Right ventricle myocardium superior (tissue), 1 donor: Measurements from ENCODE around the gene BABAM2. TPM values are rescaled to one million over a fixed set of nuclear protein-coding genes. Genes with fewer than 3 reads are reported as not detected.

ENCODE experiments used
- ATAC-seq: fragments of 200-7000 bp; cut with Tn5 transposase; one replicate; pipeline ENCODE4 v1.9.1; 2020; ENCODE audit warnings: mild to moderate bottlenecking; ENCODE audit not compliant: poor library complexity
- DNase-seq: peaks from one replicate; pipeline ENCODE4 v3.0.0-alpha.2; 2020
- intact Hi-C: fragments of 100-400 bp; cut with DNase I; formaldehyde crosslinking; loops from one replicate; pipeline ENCODE4 v1.11.2; 2022
- total RNA-seq: library from RNA; stranded (reverse); fragmentation: NEBNext Ultra II Directional; extraction: Animal tissue kit (Norgen Biotek cat#: 25700); gene quantifications from one replicate; pipeline ENCODE4 v1.2.1, GENCODE V29; 2021
- donor health status: DM: no; HTN: yes; CAD: no; lungs with severe emphysema.

Gene BABAM2
- total RNA-seq, 1 donor from 2014 or later: 51.3 TPM

DNA sequence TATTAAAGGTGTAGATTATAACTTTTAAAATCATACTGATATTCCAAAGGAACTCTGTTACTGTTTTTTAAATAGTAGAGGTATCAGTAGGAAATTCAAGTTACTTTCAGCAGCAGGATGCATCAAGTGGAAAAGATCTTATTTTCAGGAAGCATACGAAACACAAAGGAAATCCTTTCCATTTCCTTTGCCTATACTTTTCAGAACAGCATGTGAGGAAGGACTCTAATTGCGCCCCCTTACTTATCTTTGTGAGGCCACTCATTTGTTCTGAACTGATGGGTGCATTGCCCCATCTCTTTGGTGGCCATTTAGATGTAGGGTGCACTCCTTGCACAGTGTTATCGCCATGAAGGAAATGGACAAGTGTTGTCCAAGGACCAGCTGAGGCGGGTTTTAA is 145.3 kb downstream of the BABAM2 start:
- DNase-seq: no peak
- ATAC-seq: no peak
- intact Hi-C loops: no loop called here

DNA sequence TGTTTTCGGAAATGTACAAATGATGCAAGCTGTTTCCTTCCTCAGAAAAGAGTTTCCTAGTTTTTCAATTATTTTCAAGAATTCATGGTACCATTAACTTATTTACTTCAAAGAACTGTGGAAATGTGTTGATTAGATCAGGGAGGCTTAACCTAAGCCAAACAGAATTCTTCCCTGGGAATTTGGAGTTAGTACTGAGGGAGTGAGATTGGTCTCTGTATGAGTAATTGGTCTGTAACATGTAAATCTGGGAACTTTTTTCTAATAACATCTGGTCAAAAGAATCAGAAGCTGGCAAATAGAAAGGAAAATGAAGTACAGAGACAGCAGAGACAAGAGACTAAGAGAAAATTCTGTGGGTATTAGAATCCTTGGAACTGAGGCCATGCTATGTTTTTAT is 145.8 kb downstream of the BABAM2 start:
- intact Hi-C loops: no loop called here
- DNase-seq (no peak), ATAC-seq (no peak)

DNA sequence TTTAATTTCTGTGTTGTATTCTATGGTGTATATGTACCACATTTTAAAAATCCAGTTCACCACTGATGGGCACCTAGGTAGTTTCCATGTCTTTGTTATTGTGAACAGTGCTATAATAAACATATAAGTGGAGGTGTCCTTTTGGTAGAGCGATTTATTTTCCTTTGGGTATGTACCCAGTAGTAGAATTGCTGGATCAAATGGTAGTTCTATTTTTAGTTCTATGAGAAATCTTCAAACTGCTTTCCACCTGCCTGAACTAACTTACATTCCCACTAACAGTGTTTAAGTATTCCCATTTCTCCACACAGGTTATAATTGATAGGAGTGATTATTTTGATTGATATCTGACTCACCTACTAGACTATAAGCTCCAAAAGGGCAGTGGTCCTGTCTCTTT is 148.2 kb downstream of the BABAM2 start:
- intact Hi-C loops: no loop called here
- ATAC-seq (peak; percentile 29), DNase-seq (no peak)

DNA sequence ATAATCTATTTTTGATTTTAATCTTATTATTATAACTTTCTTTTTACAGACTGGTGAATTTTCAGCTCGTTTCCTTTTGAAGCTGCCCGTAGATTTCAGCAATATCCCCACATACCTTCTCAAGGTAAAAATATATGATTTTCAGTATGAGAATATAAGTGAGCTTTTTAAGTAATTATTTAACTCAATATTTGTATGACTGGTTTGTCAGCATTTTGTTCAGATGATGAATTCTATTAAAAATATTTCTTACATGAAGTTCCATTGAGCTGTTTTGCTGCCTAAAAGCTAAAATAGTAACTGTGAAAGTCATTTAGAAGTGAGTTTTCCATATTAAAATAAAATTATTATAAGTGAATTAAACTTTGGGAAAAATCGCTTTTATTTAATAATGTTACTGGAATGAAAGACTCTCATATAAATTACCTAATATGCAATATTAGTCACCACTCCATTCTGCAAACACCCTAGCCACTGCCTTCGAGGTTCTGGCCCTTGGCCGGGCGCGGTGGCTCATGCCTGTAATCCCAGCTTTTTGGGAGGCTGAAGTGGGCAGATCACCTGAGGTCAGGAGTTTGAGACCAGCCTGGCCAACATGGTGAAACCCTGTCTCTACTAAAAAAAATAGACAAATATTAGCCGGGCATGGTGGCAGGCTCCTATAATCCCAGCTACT is 155.3 kb downstream of the BABAM2 start:
- ATAC-seq (no peak), DNase-seq (no peak)
- intact Hi-C loops: no loop called here

DNA sequence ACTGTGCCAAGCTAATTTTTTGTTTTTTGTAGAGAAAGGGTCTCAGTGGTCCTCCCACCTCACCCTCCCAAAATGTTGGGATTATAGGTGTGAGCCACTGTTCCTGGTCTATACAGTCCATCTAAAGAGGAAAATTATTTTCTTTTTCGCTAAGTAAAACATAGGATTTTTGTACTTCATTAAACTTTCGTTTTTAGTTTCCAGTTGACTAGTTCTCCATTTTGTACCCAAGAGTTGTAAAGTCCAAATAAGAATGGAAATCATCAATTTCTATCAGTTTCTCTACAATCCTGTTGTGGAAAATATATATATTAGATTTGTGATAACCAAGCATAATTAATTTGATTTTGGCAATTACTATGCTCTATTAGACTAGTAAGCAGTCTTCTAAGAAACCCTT is 156.4 kb downstream of the BABAM2 start:
- no peak for DNase-seq
- intact Hi-C loops: no loop called here
- ATAC-seq: no peak

DNA sequence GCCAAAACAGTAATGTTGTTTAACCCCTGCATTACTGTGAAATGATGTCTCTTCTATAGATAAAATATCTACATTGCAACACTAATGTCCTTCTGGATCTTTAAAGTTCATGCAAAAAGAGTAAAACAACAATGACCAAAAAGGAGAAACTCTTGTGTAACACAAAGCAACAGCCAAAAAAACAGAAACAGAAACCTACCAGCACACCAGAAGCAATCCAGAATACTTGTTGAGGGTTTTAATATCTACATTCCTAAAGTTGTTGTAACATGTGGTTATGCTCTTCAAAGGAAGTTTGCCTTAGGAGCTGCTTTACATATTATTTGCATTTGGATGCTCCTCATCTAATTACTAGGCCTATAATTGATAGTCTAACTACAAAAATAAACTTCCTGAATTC is 157.2 kb downstream of the BABAM2 start:
- DNase-seq (no peak), ATAC-seq (no peak)
- intact Hi-C loops: no loop called here

DNA sequence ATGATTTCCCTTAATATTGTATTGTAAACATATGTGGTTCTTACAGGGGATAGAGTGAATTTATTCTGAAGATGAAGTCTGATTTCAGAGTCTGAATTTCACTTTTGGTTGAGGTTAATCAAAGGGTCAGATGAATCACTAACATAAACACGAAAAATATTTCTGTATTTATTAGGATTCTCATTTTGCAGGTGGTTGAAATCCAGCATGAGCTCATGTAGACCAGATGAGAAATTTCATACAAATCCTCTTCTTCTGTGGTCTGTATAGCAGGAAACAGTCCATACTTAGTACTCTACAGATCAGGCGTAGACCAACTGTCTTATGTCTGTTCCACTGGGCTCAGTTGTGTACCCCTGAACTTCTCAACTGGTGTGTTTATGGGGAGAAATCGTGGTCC is 157.8 kb downstream of the BABAM2 start:
- intact Hi-C loops: no loop called here
- DNase-seq (no peak), ATAC-seq (no peak)

DNA sequence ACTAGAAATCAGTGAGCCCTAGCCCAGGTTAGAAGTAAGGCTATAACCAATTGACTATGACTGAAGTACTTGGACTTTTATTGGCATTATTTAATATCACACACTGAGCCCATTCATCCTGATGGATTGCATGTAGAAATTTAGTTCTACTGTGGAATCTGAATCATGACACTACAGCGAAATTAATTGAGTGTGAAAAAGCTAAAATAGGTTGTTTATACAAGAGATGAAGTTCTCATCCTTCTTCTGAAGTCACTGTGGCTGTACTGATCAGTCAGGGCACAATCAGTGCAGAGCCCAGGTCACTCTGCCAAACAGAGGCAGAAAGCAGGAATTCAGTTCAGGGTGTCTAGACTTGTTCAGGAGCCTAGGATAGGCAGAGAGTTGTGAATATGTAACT is 158.9 kb downstream of the BABAM2 start:
- intact Hi-C loops: no loop called here
- ATAC-seq: no peak
- no peak for DNase-seq

DNA sequence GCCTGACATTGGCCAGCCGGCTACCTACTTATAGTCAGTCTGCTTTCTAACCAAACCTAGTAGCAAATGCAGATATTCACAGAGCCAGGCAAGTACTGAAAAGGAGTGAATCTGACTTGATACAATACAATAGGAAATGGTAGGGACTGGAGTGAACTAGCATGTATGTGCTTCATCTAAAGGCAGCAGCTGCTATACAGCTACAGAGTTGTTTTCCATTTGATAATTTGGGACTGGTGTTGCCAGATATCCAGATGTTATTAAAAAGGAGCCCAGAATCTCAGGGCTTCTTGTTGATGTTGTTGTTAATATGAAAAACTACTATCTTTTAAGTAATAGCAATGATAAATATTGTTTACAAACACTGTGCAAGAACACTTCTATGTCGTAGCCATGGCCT is 159.4 kb downstream of the BABAM2 start:
- DNase-seq (no peak), ATAC-seq (no peak)
- intact Hi-C loops: no loop called here

DNA sequence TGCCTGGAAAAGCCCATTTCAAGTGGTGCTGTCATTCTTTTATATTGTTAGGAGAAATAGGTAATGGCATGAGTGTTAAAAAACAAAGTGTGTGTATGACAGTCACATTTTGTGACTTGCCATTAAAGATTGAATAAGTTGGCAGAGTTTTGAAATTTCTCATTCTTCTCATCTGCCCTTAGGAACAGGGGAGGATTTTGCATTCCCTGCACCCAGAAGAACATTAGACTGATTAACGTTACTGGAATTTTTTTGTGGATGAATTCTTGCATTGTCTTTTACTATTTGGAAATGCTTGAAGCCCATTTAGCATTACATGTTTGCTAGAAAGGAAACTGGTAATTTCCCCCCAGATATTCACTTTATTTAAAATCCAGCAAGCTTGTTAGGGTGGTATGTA is 162.2 kb downstream of the BABAM2 start:
- intact Hi-C loops: no loop called here
- no peak for ATAC-seq
- no peak for DNase-seq

DNA sequence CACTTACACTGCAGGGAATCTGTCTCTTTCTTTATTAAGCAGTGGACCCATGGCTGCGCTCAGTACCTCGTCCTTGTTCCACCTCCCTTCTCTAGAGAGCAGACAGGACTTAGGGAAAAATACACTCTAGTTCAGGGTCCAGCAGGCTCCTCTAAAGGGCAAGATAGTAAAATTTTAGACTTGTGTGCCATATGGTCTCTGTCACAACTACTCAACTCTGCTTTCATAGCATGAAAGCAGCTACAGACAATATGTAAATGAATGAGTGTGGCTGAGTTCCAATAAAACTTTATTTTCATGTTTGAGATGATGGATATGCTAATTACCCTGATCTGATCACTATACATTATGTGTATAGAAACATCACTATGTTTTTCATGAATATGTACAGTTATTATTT is 163.1 kb downstream of the BABAM2 start:
- ATAC-seq (no peak), DNase-seq (no peak)
- intact Hi-C loops: no loop called here

DNA sequence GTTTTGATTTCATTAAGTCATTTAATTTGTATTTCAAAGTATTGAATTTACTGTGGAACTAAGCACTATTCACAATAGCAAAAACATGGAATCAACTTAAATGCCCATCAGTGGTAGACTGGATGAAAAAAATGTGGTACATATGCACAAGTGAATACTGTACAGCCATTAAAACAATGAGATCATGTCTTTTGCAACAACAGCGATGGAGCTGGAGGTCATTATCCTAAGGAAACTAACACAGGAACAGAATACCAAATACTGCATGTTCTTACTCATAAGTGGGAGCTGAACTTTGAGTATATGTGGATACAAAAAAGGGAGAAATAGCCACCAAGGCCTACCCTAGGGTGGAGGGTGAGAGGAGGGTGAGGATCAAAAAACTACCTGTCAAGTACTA is 164.4 kb downstream of the BABAM2 start:
- intact Hi-C loops: no loop called here
- ATAC-seq (no peak), DNase-seq (no peak)

DNA sequence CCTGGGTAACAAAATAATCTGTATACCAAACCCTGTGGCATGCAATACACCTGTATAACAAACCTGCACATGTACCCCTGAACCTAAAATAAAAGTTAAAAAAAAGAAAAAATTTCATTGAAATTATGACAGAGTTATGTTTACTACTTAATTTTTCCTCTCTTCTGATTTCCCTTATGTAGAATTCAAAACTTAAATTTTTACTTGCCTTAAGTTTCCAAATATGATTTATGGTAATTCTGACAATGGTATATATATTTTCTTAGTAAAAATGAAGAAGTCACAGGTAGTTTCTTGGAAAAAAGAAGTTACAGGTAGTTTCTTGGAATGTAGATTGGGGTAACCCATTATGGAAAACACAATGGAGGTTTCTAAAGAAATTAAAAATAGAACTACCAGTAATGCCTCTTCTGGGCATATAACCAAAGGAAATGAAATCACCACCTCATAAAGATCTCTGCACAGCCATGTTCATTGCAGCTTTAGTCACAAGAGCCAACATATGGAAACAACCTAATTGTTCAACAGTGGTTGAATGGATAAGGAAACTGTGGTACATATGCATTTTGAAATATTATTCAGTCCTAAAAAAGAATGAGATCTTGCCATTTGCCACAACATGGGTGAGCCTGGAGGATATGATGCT is 164.9 kb downstream of the BABAM2 start:
- intact Hi-C loops: no loop called here
- ATAC-seq (no peak), DNase-seq (no peak)

DNA sequence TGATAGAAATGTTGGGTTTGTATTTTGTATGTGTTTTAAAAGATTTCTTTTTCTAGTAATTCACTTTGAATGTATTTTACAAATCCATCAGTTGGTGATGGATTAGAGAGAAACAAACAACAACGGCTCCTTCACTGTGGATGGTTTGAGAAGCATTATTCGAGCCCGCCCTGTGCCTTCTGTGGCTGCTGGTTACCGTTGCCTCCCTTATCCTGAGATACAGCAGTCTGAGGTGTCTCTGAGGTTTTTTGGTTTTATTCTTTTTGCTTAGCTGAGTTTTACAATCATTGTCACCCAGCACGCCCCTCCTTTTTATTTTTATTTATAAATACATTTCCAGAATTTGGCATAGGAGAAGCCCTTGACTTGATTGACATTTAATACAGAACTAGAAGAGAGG is 168.3 kb downstream of the BABAM2 start:
- ATAC-seq: no peak
- intact Hi-C loops: no loop called here
- no peak for DNase-seq

DNA sequence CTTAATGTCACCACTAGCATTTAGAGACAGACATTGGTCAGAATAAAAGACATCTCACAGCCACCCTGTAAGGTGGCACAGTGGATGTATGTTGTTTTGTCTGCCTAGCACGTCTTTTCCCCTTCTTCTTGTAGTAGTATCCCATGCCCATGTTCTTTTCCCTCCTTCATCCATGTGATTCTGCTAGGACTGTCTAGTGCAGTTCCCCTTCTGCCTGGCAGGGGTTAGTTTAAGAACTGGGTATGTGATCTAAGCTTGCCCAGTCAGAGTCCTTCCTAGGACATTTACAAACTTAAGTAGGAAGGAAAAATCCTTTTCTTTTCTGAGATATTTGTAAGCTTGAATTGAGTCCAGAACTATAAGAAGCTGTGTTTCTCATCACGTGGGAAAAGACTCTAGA is 172.3 kb downstream of the BABAM2 start:
- intact Hi-C loops: no loop called here
- no peak for ATAC-seq
- no peak for DNase-seq

DNA sequence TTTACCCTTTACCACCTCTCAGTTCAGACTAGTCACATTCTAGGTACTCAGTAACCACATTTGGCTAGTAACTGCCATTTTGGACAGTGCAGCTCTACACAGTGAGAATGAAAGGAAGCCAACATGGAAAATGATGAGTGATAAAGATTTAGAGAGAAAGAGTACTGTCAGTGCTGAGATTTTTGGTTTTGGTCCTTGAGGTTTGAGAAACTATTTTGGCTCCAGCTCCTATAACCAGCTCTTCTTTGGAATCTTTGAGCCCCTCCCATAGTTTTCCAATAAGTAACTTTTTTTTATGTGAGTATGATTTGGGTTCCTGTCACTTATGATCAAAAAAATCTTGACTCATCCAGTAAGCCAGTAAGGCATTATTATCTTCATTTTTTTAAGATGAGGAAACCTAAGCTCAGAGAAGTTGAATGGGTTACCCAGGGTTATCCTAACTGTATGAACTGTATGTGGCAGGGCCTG is 173.0 kb downstream of the BABAM2 start:
- ATAC-seq: no peak

DNA sequence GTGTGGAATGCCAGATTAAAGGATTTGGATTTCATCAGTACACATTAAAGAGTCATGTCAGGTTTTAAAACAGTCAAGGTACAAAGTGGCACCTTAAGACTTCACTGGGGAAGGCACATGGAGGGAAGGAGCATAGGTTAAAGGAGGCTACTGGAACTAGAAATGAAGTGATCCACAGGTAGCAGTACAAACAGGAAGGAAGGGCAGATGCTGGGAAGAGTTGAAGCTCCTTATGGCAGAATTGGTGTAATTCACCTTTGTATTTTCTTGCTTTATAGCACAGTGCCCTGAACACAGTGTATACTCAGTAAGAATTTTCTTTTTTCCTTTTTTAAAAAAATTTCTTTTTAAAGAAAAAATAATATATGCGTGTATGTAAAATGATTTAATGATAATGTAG is 177.1 kb downstream of the BABAM2 start:
- intact Hi-C loops: no loop called here
- no peak for DNase-seq
- no peak for ATAC-seq

More for the DNA sequence above, 173.0 kb downstream of the BABAM2 start:
- intact Hi-C loops: no loop called here
- no peak for DNase-seq

DNA sequence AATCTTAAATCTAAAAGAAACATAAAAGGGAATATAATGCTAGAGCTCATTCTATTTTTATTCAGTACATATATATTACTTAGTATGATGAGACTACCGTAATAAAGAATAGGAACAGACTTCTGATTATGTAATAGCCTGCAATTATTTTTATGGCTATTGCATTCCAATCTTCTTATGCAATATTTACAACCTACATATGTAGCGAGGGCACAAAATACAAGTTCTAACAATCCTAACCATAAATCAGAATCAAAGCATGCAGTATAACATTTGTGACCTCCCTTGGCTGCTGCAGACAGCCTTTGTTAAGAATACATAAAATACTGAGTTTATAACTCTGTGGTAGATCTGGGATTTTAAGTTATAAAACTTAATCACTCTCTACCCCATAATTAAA is 177.6 kb downstream of the BABAM2 start:
- DNase-seq (no peak), ATAC-seq (no peak)
- intact Hi-C loops: no loop called here

DNA sequence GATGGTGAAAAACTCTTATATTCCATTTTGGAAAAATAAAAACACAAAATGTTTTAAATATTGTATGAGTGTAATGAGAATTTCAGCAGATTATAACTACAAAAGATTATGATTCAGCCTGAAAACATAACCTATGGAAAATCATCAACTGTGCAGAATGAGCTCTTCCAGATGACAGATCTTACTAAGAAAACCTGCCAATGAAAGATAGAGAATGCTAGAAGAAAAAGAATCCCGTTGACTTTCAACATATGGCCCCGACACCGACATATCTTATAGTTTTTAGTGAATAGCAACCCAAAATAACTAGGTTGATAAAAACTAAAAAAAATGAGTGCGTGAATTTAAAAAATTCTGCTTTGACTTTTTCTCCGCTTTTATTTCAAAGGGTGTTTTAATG is 178.0 kb downstream of the BABAM2 start:
- DNase-seq (no peak), ATAC-seq (no peak)
- intact Hi-C loops: no loop called here

DNA sequence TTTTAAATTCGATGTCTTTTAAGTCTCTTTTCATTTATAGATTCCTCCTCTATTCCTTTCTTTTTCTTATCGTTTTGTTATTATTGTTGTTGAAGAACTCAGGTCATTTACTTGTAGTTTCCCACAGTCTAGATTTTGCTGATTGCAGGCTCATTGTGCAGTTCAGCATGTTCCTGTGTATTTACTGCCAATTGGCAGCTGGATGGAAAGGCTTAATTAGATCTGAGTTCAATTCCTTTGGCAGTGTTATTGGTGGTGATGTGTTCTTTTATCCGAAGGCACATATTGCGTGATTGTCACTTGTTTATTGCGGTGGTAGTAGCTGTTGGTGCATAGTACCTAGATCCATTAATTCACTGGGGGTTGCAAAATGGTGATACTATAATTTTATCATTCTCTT is 180.7 kb downstream of the BABAM2 start:
- no peak for DNase-seq
- intact Hi-C loops: no loop called here
- ATAC-seq: no peak

DNA sequence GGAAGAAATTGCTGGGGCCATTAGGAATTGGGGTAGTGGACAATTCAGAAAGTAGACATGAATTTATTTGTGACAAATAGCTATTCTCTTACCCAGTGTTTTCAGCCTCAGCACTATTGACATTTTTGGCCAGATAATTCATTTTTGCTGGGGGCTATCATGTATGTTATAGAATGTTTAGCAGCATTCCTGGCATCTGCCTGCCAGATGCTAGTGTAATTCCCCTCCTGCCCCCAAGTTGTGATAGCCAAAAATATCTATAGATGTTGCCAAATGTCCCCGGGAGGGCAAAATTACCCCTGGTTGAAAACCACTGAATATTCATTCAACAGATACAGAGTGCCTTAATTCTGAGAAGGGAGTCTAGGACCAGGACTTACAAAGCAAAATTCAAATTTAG is 183.6 kb downstream of the BABAM2 start:
- no peak for DNase-seq
- intact Hi-C loops: no loop called here
- no peak for ATAC-seq
